HEK293 (cell line): ENCODE data around the gene HDAC1.

Experiments
- CTCF ChIA-PET: fragments of 350-600 bp; formaldehyde crosslinking; extraction: SDS; loops from one replicate; lab custom pipeline; 2021; ENCODE audit warnings: antibody characterized with exemption; lab: Yijun Ruan, JAX
- POLR2A ChIA-PET: fragments of 300-600 bp; formaldehyde crosslinking; extraction: SDS; loops from one replicate; lab custom pipeline; 2020; ENCODE audit warnings: antibody characterized with exemption, inconsistent platforms; lab: Yijun Ruan, JAX
- H3K27ac ChIP-seq: fragments of 200-500 bp; sonication (Bioruptor generic); 2 replicates; pipeline ENCODE4 v1.5.1; 2014; ENCODE audit warnings: low read depth, low read length, control low read depth, inconsistent platforms; ENCODE audit errors: extremely low read depth
- H3K36me3 ChIP-seq, 2 experiments: fragments of 200-500 bp in 1 of 2; sonication (Bioruptor generic) in 1 of 2; 1 replicate in 1 of 2; 2 replicates in 1 of 2; pipeline ENCODE4 v1.5.1; 2014 to 2017; ENCODE audit warnings: inconsistent platforms in 2 of 2, low read length in 2 of 2; ENCODE audit not compliant: control insufficient read depth in 2 of 2, insufficient read depth in 1 of 2
- H3K4me1 ChIP-seq: fragments of 200-500 bp; sonication (Bioruptor generic); 2 replicates; pipeline ENCODE4 v1.5.1; 2014; ENCODE audit warnings: mild to moderate bottlenecking, low read length, inconsistent platforms; ENCODE audit not compliant: control insufficient read depth, insufficient read depth
- H3K4me3 ChIP-seq: 2 replicates; pipeline ENCODE4 v1.5.1; 2011; ENCODE audit warnings: low read depth, mild to moderate bottlenecking, control low read depth, low read length, moderate library complexity
- H3K9me3 ChIP-seq: fragments of 200-500 bp; sonication (Bioruptor generic); 2 replicates; pipeline ENCODE4 v1.5.1; 2014; ENCODE audit warnings: low read depth, low read length, inconsistent platforms; ENCODE audit not compliant: control insufficient read depth, insufficient read depth
- HOXA7 ChIP-seq: sonication (generic); formaldehyde crosslinking; IDR thresholded peaks from 2 replicates; pipeline ENCODE4 v1.8.1; 2022; ENCODE audit warnings: missing genetic modification reagents, borderline replicate concordance
- TCF7L2 ChIP-seq: IDR thresholded peaks from 2 replicates; pipeline ENCODE4 v1.6.1; 2011; ENCODE audit warnings: low read depth, mild to moderate bottlenecking, inconsistent platforms, low read length, moderate library complexity, borderline replicate concordance
- ZNF121 ChIP-seq: fragments of 450-650 bp; formaldehyde crosslinking; IDR thresholded peaks from 2 replicates; pipeline ENCODE4 v1.5.1; 2016; ENCODE audit warnings: missing biosample characterization, missing genetic modification characterization
- ZNF211 ChIP-seq: fragments of 450-650 bp; formaldehyde crosslinking; IDR thresholded peaks from 2 replicates; pipeline ENCODE4 v1.5.1; 2016; ENCODE audit warnings: low read depth, missing biosample characterization, missing genetic modification characterization
- ZNF341 ChIP-seq: fragments of 450-650 bp; formaldehyde crosslinking; IDR thresholded peaks from 2 replicates; pipeline ENCODE4; 2016; ENCODE audit warnings: low read depth, missing biosample characterization, missing genetic modification characterization
- ZNF658 ChIP-seq: fragments of 450-650 bp; formaldehyde crosslinking; IDR thresholded peaks from 2 replicates; pipeline ENCODE4; 2016; ENCODE audit warnings: missing biosample characterization, missing genetic modification characterization
- ZNF776 ChIP-seq: fragments of 450-650 bp; formaldehyde crosslinking; IDR thresholded peaks from 2 replicates; pipeline ENCODE4 v1.5.0; 2017; ENCODE audit warnings: missing biosample characterization, missing genetic modification characterization, borderline replicate concordance
- ZNF792 ChIP-seq: fragments of 450-650 bp; formaldehyde crosslinking; IDR thresholded peaks from 2 replicates; pipeline ENCODE4 v1.5.1; 2016; ENCODE audit warnings: missing biosample characterization, missing genetic modification characterization
- TF ChIP-seq, protein P1 (sequence below): fragments of 450-650 bp; formaldehyde crosslinking; IDR thresholded peaks from 2 replicates; pipeline ENCODE4 v1.5.1; 2017; ENCODE audit warnings: missing biosample characterization, missing genetic modification characterization
- TF ChIP-seq, protein P2 (sequence below): fragments of 450-650 bp; formaldehyde crosslinking; IDR thresholded peaks from 2 replicates; pipeline ENCODE4 v1.5.1; 2016; ENCODE audit warnings: missing biosample characterization, missing genetic modification characterization, low read depth
- TF ChIP-seq, protein P3 (sequence below): fragments of 450-650 bp; formaldehyde crosslinking; IDR thresholded peaks from 2 replicates; pipeline ENCODE4 v1.5.1; 2016; ENCODE audit warnings: missing biosample characterization, missing genetic modification characterization
- TF ChIP-seq, protein P4 (sequence below): fragments of 450-650 bp; formaldehyde crosslinking; IDR thresholded peaks from 2 replicates; pipeline ENCODE4 v1.5.1; 2016; ENCODE audit warnings: missing biosample characterization, missing genetic modification characterization

HDAC1 gene

DNA sequence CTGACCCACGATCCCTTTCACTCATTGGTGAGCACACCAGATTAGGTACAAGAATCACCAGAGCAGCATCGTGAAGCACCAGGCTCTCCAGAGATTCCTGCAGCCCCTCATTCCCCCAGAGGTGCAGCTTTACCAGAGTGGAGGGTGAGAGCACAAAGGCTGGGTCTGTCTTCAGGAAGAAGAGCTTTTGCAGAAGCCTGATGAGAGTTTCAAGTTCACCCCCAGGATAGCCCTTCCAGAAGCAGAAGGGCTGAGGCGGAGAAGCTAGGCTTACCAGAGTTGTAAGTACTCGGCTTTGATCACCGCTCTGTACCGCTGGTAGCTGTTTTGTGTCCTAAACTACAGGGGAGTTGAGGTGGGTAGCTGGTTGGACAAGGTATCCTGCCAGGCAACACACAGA lies 73.6 kb downstream of the HDAC1 start:
- no peak for TF ChIP-seq TCF7L2
- TF ChIP-seq ZNF776 (tag by site-specific recombination): no peak
- TF ChIP-seq ZNF792: no peak
- TF ChIP-seq, protein P1, sequence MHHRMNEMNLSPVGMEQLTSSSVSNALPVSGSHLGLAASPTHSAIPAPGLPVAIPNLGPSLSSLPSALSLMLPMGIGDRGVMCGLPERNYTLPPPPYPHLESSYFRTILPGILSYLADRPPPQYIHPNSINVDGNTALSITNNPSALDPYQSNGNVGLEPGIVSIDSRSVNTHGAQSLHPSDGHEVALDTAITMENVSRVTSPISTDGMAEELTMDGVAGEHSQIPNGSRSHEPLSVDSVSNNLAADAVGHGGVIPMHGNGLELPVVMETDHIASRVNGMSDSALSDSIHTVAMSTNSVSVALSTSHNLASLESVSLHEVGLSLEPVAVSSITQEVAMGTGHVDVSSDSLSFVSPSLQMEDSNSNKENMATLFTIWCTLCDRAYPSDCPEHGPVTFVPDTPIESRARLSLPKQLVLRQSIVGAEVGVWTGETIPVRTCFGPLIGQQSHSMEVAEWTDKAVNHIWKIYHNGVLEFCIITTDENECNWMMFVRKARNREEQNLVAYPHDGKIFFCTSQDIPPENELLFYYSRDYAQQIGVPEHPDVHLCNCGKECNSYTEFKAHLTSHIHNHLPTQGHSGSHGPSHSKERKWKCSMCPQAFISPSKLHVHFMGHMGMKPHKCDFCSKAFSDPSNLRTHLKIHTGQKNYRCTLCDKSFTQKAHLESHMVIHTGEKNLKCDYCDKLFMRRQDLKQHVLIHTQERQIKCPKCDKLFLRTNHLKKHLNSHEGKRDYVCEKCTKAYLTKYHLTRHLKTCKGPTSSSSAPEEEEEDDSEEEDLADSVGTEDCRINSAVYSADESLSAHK (tag by site-specific recombination): peak; percentile 95
- TF ChIP-seq HOXA7 (CRISPR knock-in tag): no peak
- TF ChIP-seq, all 188 proteins: peak for 1
- peaks cover 8 to 95% of the 10 kb centered on the region in 2 experiments; a peak in 2 of 3 replicates for H3K36me3 ChIP-seq
- no peak overlapping the region for H3K27ac ChIP-seq
- POLR2A ChIA-PET: interaction anchor here (0.7 to 1.3 kb wide), 4 partner anchors 29 to 73 kb away, joined by 3 to 5 read pairs (median 4); partner anchors contain the start of genes BSDC1, HDAC1 and MARCKSL1
- H3K4me3 ChIP-seq: no peak overlapping the region
- H3K9me3 ChIP-seq: no peaks in the 10 kb centered on the region
- no peaks in the 10 kb centered on the region for H3K4me1 ChIP-seq
- CTCF ChIA-PET: no interaction called here

DNA sequence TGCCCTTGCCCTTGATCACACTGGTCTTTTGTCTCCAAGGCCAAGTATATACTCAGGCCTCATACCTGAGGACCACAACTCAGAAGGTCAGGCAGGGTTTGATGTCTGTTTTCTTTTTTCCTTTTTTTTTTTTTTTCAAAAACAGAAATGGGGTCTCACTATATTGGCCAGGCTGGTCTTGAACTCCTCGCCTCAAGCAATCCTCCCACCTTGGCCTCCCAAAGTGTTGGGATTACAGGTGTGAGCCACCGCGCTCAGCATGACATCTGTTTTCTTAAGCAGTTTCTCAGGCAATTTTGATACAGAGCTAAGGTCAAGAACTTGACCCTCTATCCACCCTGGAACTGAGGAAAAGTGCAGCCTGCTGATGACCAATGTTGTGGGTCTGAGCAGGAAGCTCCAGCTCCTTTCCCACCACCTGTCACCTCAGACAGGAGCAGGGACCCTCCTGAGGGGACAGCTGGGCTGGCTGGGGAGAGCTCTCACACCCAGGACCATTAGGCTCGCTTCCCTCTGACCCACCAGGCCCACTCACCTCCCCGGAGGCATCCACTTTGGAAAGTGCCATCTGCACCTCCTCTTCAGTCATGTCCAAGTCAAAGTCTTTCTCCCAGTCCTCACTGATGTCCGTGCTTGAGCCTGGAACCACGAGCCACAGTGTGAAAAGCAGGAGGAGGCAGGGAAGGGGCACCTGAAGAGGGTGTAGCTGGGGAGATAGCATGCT lies 76.2 kb downstream of the HDAC1 start:
- Histone ChIP-seq H3K4me1 (no peaks in the 10 kb centered on the region), H3K27ac (no peak overlapping the region), H3K36me3 (peaks cover 12 to 92% of the 10 kb centered on the region in 2 experiments; a peak in 2 of 3 replicates), H3K4me3 (no peak overlapping the region), H3K9me3 (no peaks in the 10 kb centered on the region)
- CTCF ChIA-PET: interaction anchor here (0.5 to 0.6 kb wide), 3 partner anchors 51 to 153 kb away, joined by 3 to 4 read pairs (median 3); no protein-coding TSS in a partner anchor
- TF ChIP-seq, protein P2, sequence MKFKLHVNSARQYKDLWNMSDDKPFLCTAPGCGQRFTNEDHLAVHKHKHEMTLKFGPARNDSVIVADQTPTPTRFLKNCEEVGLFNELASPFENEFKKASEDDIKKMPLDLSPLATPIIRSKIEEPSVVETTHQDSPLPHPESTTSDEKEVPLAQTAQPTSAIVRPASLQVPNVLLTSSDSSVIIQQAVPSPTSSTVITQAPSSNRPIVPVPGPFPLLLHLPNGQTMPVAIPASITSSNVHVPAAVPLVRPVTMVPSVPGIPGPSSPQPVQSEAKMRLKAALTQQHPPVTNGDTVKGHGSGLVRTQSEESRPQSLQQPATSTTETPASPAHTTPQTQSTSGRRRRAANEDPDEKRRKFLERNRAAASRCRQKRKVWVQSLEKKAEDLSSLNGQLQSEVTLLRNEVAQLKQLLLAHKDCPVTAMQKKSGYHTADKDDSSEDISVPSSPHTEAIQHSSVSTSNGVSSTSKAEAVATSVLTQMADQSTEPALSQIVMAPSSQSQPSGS (tag by site-specific recombination): no peak
- TF ChIP-seq ZNF121 (tag by site-specific recombination): peak; percentile 89
- TF ChIP-seq, protein P3, sequence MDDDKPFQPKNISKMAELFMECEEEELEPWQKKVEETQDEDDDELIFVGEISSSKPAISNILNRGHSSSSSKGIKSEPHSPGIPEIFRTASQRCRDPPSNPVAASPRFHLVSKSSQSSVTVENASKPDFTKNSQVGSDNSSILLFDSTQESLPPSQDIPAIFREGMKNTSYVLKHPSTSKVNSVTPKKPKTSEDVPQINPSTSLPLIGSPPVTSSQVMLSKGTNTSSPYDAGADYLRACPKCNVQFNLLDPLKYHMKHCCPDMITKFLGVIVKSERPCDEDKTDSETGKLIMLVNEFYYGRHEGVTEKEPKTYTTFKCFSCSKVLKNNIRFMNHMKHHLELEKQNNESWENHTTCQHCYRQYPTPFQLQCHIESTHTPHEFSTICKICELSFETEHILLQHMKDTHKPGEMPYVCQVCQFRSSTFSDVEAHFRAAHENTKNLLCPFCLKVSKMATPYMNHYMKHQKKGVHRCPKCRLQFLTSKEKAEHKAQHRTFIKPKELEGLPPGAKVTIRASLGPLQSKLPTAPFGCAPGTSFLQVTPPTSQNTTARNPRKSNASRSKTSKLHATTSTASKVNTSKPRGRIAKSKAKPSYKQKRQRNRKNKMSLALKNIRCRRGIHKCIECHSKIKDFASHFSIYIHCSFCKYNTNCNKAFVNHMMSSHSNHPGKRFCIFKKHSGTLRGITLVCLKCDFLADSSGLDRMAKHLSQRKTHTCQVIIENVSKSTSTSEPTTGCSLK (tag by site-specific recombination): no peak
- TF ChIP-seq, protein P4, sequence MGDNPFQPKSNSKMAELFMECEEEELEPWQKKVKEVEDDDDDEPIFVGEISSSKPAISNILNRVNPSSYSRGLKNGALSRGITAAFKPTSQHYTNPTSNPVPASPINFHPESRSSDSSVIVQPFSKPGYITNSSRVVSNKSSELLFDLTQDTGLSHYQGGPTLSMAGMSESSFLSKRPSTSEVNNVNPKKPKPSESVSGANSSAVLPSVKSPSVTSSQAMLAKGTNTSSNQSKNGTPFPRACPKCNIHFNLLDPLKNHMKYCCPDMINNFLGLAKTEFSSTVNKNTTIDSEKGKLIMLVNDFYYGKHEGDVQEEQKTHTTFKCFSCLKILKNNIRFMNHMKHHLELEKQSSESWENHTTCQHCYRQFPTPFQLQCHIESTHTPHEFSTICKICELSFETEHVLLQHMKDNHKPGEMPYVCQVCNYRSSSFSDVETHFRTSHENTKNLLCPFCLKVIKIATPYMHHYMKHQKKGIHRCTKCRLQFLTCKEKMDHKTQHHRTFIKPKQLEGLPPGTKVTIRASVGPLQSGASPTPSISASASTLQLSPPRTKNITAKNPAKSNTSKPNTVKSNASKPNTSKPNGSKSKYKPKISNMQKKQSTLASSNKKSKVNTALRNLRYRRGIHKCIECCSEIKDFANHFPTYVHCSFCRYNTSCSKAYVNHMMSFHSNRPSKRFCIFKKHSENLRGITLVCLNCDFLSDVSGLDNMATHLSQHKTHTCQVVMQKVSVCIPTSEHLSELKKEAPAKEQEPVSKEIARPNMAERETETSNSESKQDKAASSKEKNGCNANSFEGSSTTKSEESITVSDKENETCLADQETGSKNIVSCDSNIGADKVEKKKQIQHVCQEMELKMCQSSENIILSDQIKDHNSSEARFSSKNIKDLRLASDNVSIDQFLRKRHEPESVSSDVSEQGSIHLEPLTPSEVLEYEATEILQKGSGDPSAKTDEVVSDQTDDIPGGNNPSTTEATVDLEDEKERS (tag by site-specific recombination): no peak
- no peak for TF ChIP-seq ZNF211 (tag by site-specific recombination)
- no peak for TF ChIP-seq ZNF341 (tag by site-specific recombination)
- TF ChIP-seq ZNF658 (tag by site-specific recombination): no peak
- POLR2A ChIA-PET: interaction anchor here (1.0 kb wide), 1 partner anchor 32 kb away, joined by 4 read pairs; the partner anchor contains the start of gene MARCKSL1
